Small intestine (tissue), 7 donors: ENCODE data around the gene STIL. TPM values are rescaled to one million over a fixed set of nuclear protein-coding genes. Genes with fewer than 3 reads are reported as not detected.

Experiments
- DNase-seq, 2 donors: peaks; one replicate each; pipeline versions ENCODE4 v3.0.0 to v3.0.0-alpha.2; 2013
- FAIRE-seq: peaks from 2 replicates; lab custom pipeline; 2012; peaks lifted over from hg19 to GRCh38; lab: Jason Lieb, UNC
- H3K27ac ChIP-seq, 3 donors: one replicate each; pipeline ENCODE4 v1.5.1; 2013; ENCODE audit warnings: low read length in 2 of 3, mild to moderate bottlenecking in 2 of 3, control low read depth in 1 of 3, inconsistent platforms in 1 of 3, low read depth in 1 of 3, moderate library complexity in 1 of 3
- H3K27me3 ChIP-seq, 3 donors: one replicate each; pipeline ENCODE4 v1.6.1; 2013; ENCODE audit warnings: low read length in 3 of 3, inconsistent platforms in 1 of 3; ENCODE audit not compliant: control insufficient read depth in 3 of 3, insufficient read depth in 3 of 3
- H3K36me3 ChIP-seq, 3 donors: one replicate each; pipeline ENCODE4 v1.6.1; 2013; ENCODE audit warnings: low read length in 3 of 3, inconsistent platforms in 1 of 3, low read depth in 1 of 3, mild to moderate bottlenecking in 1 of 3, moderate library complexity in 1 of 3; ENCODE audit not compliant: control insufficient read depth in 3 of 3, insufficient read depth in 2 of 3
- H3K4me1 ChIP-seq, 3 donors: one replicate each; pipeline ENCODE4 v1.6.1; 2013; ENCODE audit warnings: low read length in 2 of 3, inconsistent platforms in 1 of 3, low read depth in 1 of 3, mild to moderate bottlenecking in 1 of 3, moderate library complexity in 1 of 3; ENCODE audit not compliant: control insufficient read depth in 3 of 3, insufficient read depth in 2 of 3
- H3K4me3 ChIP-seq, 3 donors: one replicate each; pipeline ENCODE4 v1.5.1; 2013; ENCODE audit warnings: low read length in 3 of 3, control low read depth in 1 of 3, inconsistent platforms in 1 of 3, low read depth in 1 of 3, mild to moderate bottlenecking in 1 of 3, moderate library complexity in 1 of 3
- H3K9me3 ChIP-seq, 2 donors: one replicate each; pipeline ENCODE4 v1.6.1; 2013; ENCODE audit warnings: low read depth in 1 of 2, low read length in 1 of 2; ENCODE audit not compliant: control insufficient read depth in 2 of 2, insufficient read depth in 1 of 2
- WGBS, 3 donors: extraction: QIAGEN DNeasy Blood & Tissue Kit; methylation state at CpG; one replicate each; pipeline ENCODE4 v1.1.7; 2013; 5-methylcytosine and 5-hydroxymethylcytosine counted together
- polyA plus RNA-seq, 4 donors: library from polyadenylated mRNA; stranded (reverse) in 3 of 4; unstranded in 1 of 4; fragments of 200-250 nt in 3 of 4; fragments of 120-200 nt in 1 of 4; gene quantifications; one replicate each; pipeline versions ENCODE4 v1.2.1 to v1.2.3, GENCODE V29; 2013
- donor health status: healthy with polysubstance abuse.
- donor health status: control.
- donor health status: control.
- donor health status: Bipolar disorder and iron deficiency.
- donor health status: healthy.

STIL gene
- polyA plus RNA-seq, 4 donors, result 0.54 to 5.5 (median 3.2) TPM

DNA sequence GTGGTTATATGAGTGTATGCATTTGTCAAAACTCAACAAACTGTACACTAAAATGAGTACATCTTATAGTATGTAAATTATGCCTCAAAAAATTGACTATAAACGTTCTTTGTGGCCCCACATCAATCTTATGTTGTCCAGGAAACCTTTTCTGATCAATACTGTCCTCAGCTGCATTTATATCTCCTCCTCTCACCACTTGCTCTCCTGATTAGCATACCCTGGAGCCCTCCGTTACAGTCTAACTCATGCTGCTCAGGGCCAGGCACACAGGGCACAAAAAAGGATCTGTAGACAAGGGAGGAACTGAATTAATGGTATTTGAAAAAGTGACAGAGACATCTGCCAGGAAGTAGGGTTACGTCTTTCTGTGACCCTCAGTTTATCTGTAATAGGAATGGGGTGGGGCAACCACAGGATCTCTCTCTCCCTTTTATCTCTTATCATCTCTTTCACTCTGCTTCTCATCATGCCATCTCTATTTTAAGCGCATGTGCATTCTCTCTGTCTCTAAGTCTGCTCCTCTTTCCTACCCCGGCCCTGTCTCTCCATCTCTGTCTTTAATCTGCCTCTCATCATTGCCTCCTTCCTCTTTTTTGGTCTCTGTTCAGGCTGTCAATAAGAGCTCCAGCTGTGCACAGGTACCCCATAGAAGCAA lies 74.9 kb downstream of the STIL start:
- Histone ChIP-seq H3K27me3 (peaks cover 0 to 35% (median 4%) of the 10 kb centered on the region in 3 donors), H3K4me1 (no peaks in the 10 kb centered on the region), H3K9me3 (no peaks in the 10 kb centered on the region), H3K4me3 (no peak overlapping the region), H3K27ac (no peak overlapping the region), H3K36me3 (no peaks in the 10 kb centered on the region)
- FAIRE-seq (no peak), DNase-seq (no peak)
- WGBS, 3 donors, result 53 to 55% (median 54%) methylated on average over 5 of the region's 5 CpGs

DNA sequence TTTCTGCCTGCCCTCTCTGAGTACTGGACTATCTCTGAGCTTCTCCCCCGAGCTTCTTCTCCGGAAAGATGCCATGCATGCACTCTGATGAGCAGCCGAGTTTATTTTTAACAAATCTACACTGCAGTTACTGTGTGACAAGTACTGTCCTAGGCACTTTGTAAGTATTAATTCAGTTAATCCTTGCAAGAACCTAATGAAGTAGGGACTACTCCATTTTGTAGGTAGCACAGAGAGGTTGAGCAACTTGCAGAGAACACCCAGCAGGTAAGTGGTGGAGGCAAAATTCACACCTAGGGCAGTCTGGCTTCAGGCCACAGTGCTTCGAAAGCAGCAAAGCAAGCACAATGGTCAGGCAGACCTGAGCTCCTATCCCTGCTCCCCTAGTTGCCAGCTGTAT lies 78.1 kb downstream of the STIL start:
- Histone ChIP-seq H3K27me3 (peaks cover 0 to 56% (median 28%) of the 10 kb centered on the region in 3 donors), H3K4me1 (peaks cover 0 to 7% (median 3%) of the 10 kb centered on the region in 3 donors), H3K9me3 (no peaks in the 10 kb centered on the region), H3K36me3 (no peaks in the 10 kb centered on the region), H3K27ac (peak overlapping the region in 1 of 3 donors; percentile 29), H3K4me3 (no peak overlapping the region)
- WGBS, 3 donors, result 71 to 89% (median 85%) methylated on average over 4 of the region's 4 CpGs
- DNase-seq, result no peak
- FAIRE-seq, result no peak

DNA sequence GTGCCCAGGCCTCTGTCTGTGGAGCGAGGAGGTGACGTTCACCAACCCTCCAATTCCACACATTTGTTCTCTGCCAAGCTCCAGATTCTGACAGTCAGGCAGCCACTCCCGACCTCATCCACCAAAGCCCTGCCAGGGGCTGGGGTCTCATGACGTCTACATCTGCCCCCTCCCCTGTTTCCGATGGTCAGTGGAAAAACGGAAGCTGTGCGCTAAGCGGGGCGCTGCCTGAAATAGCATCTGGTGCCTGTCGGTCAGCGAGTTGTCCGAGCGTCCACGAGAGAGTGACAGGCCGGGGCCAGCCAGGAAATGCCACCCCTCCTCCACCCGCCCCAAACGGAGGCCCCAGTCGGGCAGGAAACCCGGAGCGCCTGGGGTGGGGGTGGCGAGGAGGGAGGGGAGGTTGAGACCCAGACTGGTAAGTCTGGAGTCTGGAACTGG lies 78.7 kb downstream of the STIL start:
- no peak for FAIRE-seq
- Histone ChIP-seq H3K4me1 (peaks cover 0 to 10% (median 6%) of the 10 kb centered on the region in 3 donors), H3K27me3 (peaks cover 0 to 61% (median 34%) of the 10 kb centered on the region in 3 donors), H3K4me3 (no peak overlapping the region), H3K36me3 (no peaks in the 10 kb centered on the region), H3K27ac (peak overlapping the region in 1 of 3 donors; percentile 29), H3K9me3 (no peaks in the 10 kb centered on the region)
- 27 to 70% (median 57%) methylated on average over 20 to 21 of the region's 21 CpGs for WGBS, 3 donors
- DNase-seq, result no peak

DNA sequence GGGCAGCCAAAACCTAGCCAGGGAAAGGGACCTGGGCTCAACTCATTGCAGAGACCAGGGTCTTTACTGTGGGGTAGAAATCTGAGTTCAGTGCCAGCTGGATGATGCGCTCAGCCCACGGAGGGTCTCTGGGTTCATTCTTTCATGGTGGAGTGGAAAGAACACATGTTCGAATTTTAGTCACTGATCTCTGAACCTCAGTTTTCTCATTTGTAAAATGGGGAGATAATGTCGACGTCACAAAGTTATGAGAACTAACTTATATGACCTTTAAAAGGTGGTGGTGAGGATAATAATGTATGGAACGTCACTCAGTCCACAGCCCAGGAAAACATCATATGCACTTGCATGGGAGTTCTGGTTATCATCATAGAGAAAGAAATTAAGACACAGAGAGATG lies 80.8 kb downstream of the STIL start:
- H3K27ac ChIP-seq, result no peak overlapping the region
- H3K4me1 ChIP-seq, result peaks cover 0 to 15% (median 6%) of the 10 kb centered on the region in 3 donors
- no peaks in the 10 kb centered on the region for H3K9me3 ChIP-seq
- 42 to 70% (median 60%) methylated on average over 6 of the region's 6 CpGs for WGBS, 3 donors
- peaks cover 0 to 77% (median 51%) of the 10 kb centered on the region in 3 donors for H3K27me3 ChIP-seq
- FAIRE-seq, result no peak
- H3K36me3 ChIP-seq, result no peaks in the 10 kb centered on the region
- no peak overlapping the region for H3K4me3 ChIP-seq
- DNase-seq, result no peak

DNA sequence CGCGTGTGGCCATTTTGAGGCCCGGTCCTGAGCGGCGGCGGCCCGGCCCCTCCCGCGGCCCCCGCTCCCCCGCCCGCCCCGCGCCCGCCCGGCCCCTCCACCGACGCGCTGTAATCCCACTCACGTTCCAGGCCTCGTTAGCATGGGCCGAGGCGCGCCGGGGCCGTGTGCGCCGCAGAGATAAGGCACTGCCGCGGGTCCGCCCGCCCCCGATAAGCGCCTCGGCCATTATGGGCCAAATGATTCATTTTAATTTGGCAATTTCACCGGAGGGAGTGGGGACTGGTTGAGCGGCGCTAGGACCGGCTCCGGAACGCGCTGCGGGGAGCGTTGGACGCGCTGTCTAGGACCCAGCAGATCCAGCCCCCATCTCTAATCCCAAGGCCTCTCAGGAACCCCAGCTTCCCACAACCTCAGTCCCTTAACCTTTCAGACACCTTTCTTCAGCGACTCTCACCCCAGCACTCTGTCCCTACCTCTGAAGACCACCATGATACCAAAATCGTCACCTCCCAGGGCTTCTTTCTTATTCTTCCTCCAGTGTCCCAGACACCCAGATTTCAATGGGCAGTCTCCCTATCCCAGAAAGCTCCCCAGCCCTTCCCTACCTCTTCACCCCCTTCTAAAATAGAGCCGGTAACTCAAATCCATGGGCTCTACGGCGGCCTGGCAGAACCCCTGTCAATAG lies 81.6 kb downstream of the STIL start, which contains the start of gene TAL1:
Gene TAL1 (minus strand): TSS at position 39 of the 688 bp plus-strand sequence. CDS start 6,337 bp downstream, outside the sequence.
- FAIRE-seq, result no peak
- Histone ChIP-seq H3K27ac (peak within 1 kb of the TSS in 2 of 3 donors; percentile 10 to 80), H3K27me3 (peaks cover 0 to 86% (median 58%) of the 10 kb centered on the region in 3 donors), H3K4me1 (peaks cover 0 to 15% (median 6%) of the 10 kb centered on the region in 3 donors), H3K4me3 (peak within 1 kb of the TSS; percentile 9 to 34 (median 26)), H3K9me3 (no peaks in the 10 kb centered on the region), H3K36me3 (no peaks in the 10 kb centered on the region)
- DNase-seq, result peak in 1 of 2 donors; percentile 53
- 4 to 9% (median 6%) methylated on average over 38 to 51 of the region's 51 CpGs for WGBS, 3 donors

DNA sequence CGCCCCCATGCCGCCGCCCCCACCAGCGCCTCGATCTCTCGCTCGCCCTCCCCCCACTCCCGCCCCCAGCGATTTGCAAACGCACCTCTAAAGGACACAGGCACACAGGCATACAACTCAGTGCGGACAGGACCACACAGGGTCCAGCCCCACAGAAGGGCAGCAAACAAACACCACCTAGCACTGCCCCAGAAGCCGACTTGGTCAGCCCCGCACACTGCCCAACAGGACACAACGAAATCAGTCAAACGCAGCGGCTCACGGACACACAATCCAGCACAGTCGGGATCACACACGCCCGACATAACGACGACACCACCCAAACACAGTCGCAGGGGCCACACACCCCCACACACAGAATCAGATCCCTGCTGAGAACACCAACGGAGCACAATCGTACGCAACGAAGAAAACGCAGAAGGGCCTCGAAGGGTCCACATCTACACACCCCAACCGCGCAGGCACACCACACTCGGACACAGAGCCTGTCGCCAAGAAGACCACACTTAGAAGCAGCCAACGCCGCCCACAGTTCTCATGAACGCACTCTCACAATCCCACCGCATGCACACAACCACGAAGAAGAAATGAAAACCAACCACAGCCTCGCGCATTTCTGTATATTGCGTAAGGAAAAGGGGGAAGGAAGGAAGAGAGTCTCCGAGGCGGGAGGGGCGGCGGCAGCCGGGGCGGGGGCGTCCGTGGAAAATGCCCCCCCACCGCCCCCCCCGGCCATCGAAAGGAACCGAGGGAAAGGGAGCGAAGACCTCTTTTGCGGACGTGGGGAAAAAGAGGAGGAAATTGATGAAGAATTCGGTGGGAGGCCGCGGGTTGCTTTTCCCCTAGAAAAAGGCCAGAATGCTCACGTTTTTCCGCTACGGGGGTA lies 82.4 kb downstream of the STIL start:
- DNase-seq (peak; percentile 21 to 76), FAIRE-seq (no peak)
- H3K36me3 ChIP-seq, result no peaks in the 10 kb centered on the region
- H3K9me3 ChIP-seq, result no peaks in the 10 kb centered on the region
- WGBS, 3 donors, result 1 to 5% (median 2%) methylated on average over 59 to 62 of the region's 62 CpGs
- peak overlapping the region in 2 of 3 donors; percentile 10 to 80 for H3K27ac ChIP-seq
- H3K4me1 ChIP-seq, result peaks cover 0 to 15% (median 6%) of the 10 kb centered on the region in 3 donors
- H3K27me3 ChIP-seq, result peaks cover 0 to 94% (median 63%) of the 10 kb centered on the region in 3 donors
- H3K4me3 ChIP-seq, result peak overlapping the region in 2 of 3 donors; percentile 26 to 34

DNA sequence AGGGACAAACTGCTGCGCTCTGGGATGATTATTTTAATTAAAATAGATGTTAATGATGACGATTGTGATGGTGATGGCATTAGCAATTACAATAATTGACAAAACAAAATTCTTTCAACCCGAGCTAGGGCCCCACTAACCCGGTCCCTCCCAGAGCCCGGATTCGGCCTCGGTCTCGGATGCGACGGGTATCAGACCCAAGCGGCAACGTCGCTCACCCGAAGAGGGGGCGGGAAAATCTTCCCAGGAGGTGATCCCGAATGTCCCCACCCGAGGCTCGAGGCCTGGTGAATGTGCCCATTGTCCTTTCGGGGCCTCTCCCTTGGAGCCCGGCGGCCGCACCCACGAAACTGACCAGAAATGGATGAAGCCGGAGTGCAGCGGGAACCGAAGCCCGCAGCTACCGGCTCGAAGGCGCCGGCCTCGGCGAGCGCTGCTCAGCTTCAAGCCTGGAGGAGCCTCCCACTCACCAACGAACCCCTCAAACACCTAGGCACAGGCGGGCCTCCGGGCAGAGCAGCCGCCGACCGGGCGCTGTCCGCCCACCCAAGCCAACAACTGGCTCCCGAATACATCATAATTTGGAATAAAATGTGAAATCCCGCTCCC lies 83.2 kb downstream of the STIL start:
- DNase-seq, result peak in 1 of 2 donors; percentile 52
- H3K27ac ChIP-seq, result peak overlapping the region in 1 of 3 donors; percentile 64
- H3K4me3 ChIP-seq, result peak overlapping the region in 2 of 3 donors; percentile 8 to 11
- H3K36me3 ChIP-seq, result no peaks in the 10 kb centered on the region
- H3K9me3 ChIP-seq, result no peaks in the 10 kb centered on the region
- WGBS, 3 donors, result 3 to 9% (median 5%) methylated on average over 44 of the region's 44 CpGs
- H3K27me3 ChIP-seq, result peaks cover 0 to 100% (median 70%) of the 10 kb centered on the region in 3 donors
- FAIRE-seq, result no peak
- H3K4me1 ChIP-seq, result peaks cover 0 to 17% (median 6%) of the 10 kb centered on the region in 3 donors
